Sigmoid colon (tissue), 7 donors: ENCODE results near the gene CD74. TPM values are rescaled to one million over a fixed set of nuclear protein-coding genes. Genes with fewer than 3 reads are reported as not detected.

Source experiments
- DNase-seq: peaks from one replicate; pipeline ENCODE4 v3.0.0-alpha.2; 2019
- H3K27ac ChIP-seq, 4 donors: fragments of 200-600 bp; sonication (generic); one replicate each; pipeline ENCODE4 v1.5.1; 2016 to 2019; ENCODE audit warnings: mild to moderate bottlenecking in 1 of 4
- H3K27me3 ChIP-seq, 3 donors: fragments of 200-600 bp; sonication (generic); one replicate each; pipeline ENCODE4 v1.5.1; 2019; ENCODE audit warnings: mild to moderate bottlenecking in 1 of 3
- H3K36me3 ChIP-seq, 4 donors: fragments of 200-600 bp; sonication (generic); one replicate each; pipeline ENCODE4 v1.5.1; 2016 to 2019
- H3K4me1 ChIP-seq, 4 donors: fragments of 200-600 bp; sonication (generic); one replicate each; pipeline ENCODE4 v1.5.1; 2017 to 2019
- H3K4me3 ChIP-seq, 4 donors: fragments of 200-600 bp; sonication (generic); one replicate each; pipeline ENCODE4 v1.5.1; 2017 to 2019; ENCODE audit warnings: mild to moderate bottlenecking in 2 of 4, moderate library complexity in 1 of 4
- H3K9me3 ChIP-seq, 4 donors: fragments of 200-600 bp in 3 of 4; sonication (generic) in 3 of 4; one replicate each; pipeline versions ENCODE4 v1.5.1 to v1.6.1; 2013 to 2019
- CTCF ChIP-seq, 4 experiments: fragments of 450-650 bp in 3 of 4; fragments of 200-600 bp in 1 of 4; IDR thresholded peaks; one replicate each; pipeline ENCODE4 v1.5.1; 2016 to 2019; ENCODE audit warnings: antibody characterized with exemption in 4 of 4, mild to moderate bottlenecking in 3 of 4, moderate library complexity in 2 of 4
- EP300 ChIP-seq, 4 donors: sonication (generic); formaldehyde crosslinking; IDR thresholded peaks; one replicate each; pipeline ENCODE4 v1.6.1; 2017; ENCODE audit warnings: antibody characterized with exemption in 4 of 4
- POLR2A ChIP-seq, 2 donors: fragments of 450-650 bp; IDR thresholded peaks; one replicate each; pipeline ENCODE4 v1.6.1; 2016; ENCODE audit warnings: antibody characterized with exemption in 2 of 2, mild to moderate bottlenecking in 2 of 2, moderate library complexity in 2 of 2
- POLR2AphosphoS5 ChIP-seq, 4 donors: sonication (generic); formaldehyde crosslinking; IDR thresholded peaks; one replicate each; pipeline ENCODE4 v1.6.1; 2017; ENCODE audit warnings: antibody characterized with exemption in 4 of 4
- WGBS, 2 donors: extraction: QIAGEN DNeasy Blood & Tissue Kit; methylation state at CpG; one replicate each; pipeline ENCODE4 v1.1.7; 2013; 5-methylcytosine and 5-hydroxymethylcytosine counted together
- intact Hi-C: fragments of 100-400 bp; cut with DNase I; formaldehyde crosslinking; loops from one replicate; pipeline ENCODE4 v1.15.1; 2023
- polyA plus RNA-seq, 3 donors: library from polyadenylated mRNA; stranded (reverse); fragments of 200-250 nt; gene quantifications; one replicate each; pipeline ENCODE4 v1.2.3, GENCODE V29; 2013
- total RNA-seq, 4 donors: library from RNA; depleted of rRNA; stranded (reverse); fragments of >200 nt; gene quantifications; one replicate each; pipeline ENCODE4 v1.1.0, GENCODE V29; 2016
- donor health status: healthy with polysubstance abuse.
- donor health status: Bipolar disorder and iron deficiency.
- donor health status: healthy.

CD74 gene
- total and polyA plus RNA-seq, 7 donors, result 176 to 2,186 (median 216) TPM

GRCh38 chr5:150401076-150401375 lies 11.7 kb downstream of the CD74 start:
- no peak for DNase-seq
- Histone ChIP-seq H3K4me1 (no peaks in the 10 kb centered on the region), H3K9me3 (no peaks in the 10 kb centered on the region), H3K4me3 (no peak overlapping the region), H3K27ac (no peak overlapping the region), H3K36me3 (peaks cover 0 to 69% (median 19%) of the 10 kb centered on the region in 4 donors), H3K27me3 (no peaks in the 10 kb centered on the region)
- WGBS, 2 donors, result 64 to 77% methylated on average over 3 of the region's 3 CpGs
- intact Hi-C loops, result no loop called here
- TF ChIP-seq POLR2A (IDR thresholded peaks at IDR 0.05) (no peak), EP300 (IDR thresholded peaks at IDR 0.05) (no peak), CTCF (IDR thresholded peaks at IDR 0.05) (no peak), POLR2AphosphoS5 (IDR thresholded peaks at IDR 0.05) (no peak)

- no peak for DNase-seq
- Histone ChIP-seq H3K27me3 (no peaks in the 10 kb centered on the region), H3K9me3 (no peaks in the 10 kb centered on the region), H3K27ac (no peak overlapping the region), H3K36me3 (peaks cover 0 to 74% (median 21%) of the 10 kb centered on the region in 4 donors), H3K4me1 (no peaks in the 10 kb centered on the region), H3K4me3 (no peak overlapping the region)
- intact Hi-C loops, result no loop called here
- 86 to 88% methylated on average over 12 of the region's 12 CpGs for WGBS, 2 donors
- TF ChIP-seq POLR2A (IDR thresholded peaks at IDR 0.05) (no peak), EP300 (IDR thresholded peaks at IDR 0.05) (no peak), POLR2AphosphoS5 (IDR thresholded peaks at IDR 0.05) (no peak), CTCF (IDR thresholded peaks at IDR 0.05) (no peak)
Observed at GRCh38 chr5:150400316-150401075, 12.2 kb downstream of the CD74 start.

GRCh38 chr5:150399524-150400211 lies 13.0 kb downstream of the CD74 start:
- H3K27me3 ChIP-seq, result no peaks in the 10 kb centered on the region
- no peak overlapping the region for H3K4me3 ChIP-seq
- H3K27ac ChIP-seq, result no peak overlapping the region
- 86 to 91% methylated on average over 11 of the region's 11 CpGs for WGBS, 2 donors
- intact Hi-C loops, result no loop called here
- H3K9me3 ChIP-seq, result no peaks in the 10 kb centered on the region
- peaks cover 0 to 82% (median 24%) of the 10 kb centered on the region in 4 donors for H3K36me3 ChIP-seq
- TF ChIP-seq POLR2AphosphoS5 (IDR thresholded peaks at IDR 0.05) (no peak), POLR2A (IDR thresholded peaks at IDR 0.05) (no peak), CTCF (IDR thresholded peaks at IDR 0.05) (no peak)
- DNase-seq, result no peak
- H3K4me1 ChIP-seq, result no peaks in the 10 kb centered on the region

- 65 to 74% methylated on average over 12 of the region's 12 CpGs for WGBS, 2 donors
- no peaks in the 10 kb centered on the region for H3K27me3 ChIP-seq
- TF ChIP-seq CTCF (IDR thresholded peaks at IDR 0.05), result no peak
- TF ChIP-seq POLR2AphosphoS5 (IDR thresholded peaks at IDR 0.05), result no peak
- TF ChIP-seq EP300 (IDR thresholded peaks at IDR 0.05), result no peak
- no peak for TF ChIP-seq POLR2A (IDR thresholded peaks at IDR 0.05)
- H3K4me1 ChIP-seq, result no peaks in the 10 kb centered on the region
- no peak for DNase-seq
- no peak overlapping the region for H3K4me3 ChIP-seq
- intact Hi-C loops, result no loop called here
- H3K27ac ChIP-seq, result no peak overlapping the region
- H3K9me3 ChIP-seq, result no peaks in the 10 kb centered on the region
- H3K36me3 ChIP-seq, result peaks cover 0 to 90% (median 28%) of the 10 kb centered on the region in 4 donors
Observed at GRCh38 chr5:150398722-150399523, 13.8 kb downstream of the CD74 start.
